IPS DF 4.7 (cell line): ENCODE measurements around the gene ZNF497.
"Not testable (repeated sequence)": the region's sequence is repeated elsewhere in the genome, so short reads cannot be mapped to it uniquely, and the experiment has no call there.

Experiments used
- DNase-seq: peaks from one replicate; pipeline ENCODE4 v3.0.0-alpha.2; 2013; ENCODE audit warnings: low spot score; ENCODE audit errors: extremely low read depth

The ZNF497 gene

DNA sequence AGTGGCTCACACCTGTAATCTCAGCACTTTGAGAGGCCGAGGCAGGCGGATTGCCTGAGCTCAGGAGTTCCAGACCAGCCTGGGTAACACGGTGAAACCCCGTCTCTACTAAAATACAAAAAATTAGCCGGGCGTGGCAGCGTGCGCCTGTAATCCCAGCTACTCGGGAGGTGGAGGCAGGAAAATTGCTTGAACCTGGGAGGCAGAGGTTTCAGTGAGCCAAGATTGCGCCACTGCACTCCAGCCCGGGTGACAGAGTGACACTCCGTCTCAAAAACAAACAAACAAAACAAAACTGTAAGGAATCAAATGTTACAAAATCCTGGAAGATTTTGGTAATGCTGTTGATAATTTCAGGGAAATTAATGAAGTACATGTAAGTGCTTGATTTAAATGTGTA, 14.5 kb downstream of the ZNF497 start:
- DNase-seq: not testable (repeated sequence)

DNA sequence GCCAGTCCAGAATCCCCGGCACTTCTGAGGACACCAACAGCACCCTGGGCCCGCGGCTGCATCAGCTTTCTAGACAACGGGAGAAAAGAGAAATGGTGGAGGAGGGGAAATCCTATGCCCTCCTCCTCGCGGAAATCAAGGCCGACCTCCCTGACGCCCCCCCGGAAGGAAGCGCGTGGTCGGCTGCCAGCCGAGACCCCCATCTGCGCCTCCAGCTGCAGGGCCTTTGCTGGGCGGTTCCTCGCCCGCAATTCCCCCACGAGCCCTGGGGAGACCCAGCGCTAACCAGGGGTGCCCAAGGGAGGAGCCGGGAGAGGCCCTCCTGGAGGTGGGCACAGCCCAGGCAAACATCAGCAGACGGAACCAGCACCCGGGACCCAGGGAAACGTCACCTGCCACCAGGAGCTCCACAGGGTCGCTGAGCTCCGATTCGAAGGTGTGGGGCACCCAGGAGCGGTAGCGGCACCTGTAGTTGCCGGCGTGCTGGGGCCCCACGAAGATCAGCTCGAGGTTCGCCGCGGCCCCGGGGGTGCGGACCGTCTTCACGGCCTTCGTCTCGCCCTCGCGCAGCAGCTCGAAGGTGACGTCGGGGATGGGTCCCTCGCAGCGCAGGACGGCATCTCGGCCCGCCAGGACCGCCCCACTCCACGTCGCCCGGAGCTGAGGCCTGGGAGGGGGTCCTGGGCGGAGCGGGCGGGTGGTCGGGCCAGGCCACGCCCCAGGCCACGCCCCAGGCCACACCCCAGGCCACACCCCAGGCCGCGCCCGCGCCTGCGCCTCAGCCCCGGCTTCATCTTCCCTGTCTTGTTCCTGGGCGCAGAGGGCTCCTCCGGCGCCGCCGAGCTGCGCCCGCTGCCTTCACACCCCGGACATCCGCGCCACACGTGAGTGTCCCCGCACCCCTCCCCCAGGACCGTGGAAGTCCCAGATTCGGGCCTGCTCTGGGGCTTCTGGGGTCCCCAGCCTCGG, 15.3 kb downstream of the ZNF497 start:
- no peak for DNase-seq

DNA sequence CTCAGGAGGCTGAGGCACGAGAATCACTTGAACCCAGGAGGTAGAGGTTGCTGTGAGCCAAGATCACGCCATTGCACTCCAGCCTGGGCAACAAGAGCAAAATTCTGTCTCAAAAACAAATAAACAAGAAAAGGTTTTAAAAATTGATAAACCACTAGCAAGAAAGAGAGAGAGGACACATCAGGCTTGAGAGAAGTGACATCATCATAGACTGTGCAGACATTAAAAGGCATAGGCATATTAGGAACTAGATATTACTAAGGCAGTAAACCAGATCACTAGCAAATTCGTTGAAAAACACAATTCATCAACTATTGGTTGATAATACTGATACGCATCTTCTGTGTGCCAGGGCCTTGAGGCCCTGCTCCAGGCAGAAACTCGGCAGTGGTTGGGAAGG, 17.0 kb downstream of the ZNF497 start:
- no peak for DNase-seq

DNA sequence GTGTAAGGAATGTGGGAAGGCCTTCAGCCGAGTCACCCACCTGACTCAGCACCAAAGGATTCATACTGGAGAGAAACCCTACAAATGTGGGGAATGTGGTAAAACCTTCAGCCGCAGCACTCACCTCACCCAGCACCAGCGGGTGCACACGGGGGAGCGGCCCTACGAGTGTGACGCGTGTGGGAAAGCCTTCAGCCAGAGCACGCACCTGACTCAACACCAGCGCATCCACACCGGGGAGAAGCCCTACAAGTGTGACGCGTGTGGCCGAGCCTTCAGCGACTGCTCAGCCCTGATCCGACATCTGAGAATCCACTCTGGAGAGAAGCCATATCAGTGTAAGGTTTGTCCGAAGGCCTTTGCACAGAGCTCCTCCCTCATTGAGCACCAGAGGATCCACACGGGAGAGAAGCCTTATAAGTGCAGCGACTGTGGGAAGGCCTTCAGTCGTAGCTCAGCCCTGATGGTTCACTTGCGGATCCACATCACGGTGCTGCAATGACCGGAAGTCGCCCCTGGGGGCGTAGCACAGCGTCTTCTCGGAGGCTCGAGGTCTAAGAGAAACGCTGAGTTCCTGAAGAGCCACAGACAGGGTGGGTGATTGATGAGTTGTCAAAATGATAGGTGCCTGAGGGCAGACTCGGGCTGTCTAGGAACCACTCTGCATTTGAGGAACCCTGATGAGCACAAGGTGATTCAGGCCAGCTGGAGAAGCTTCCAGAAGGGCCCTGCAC, 23.6 kb downstream of the ZNF497 start:
- DNase-seq: no peak

DNA sequence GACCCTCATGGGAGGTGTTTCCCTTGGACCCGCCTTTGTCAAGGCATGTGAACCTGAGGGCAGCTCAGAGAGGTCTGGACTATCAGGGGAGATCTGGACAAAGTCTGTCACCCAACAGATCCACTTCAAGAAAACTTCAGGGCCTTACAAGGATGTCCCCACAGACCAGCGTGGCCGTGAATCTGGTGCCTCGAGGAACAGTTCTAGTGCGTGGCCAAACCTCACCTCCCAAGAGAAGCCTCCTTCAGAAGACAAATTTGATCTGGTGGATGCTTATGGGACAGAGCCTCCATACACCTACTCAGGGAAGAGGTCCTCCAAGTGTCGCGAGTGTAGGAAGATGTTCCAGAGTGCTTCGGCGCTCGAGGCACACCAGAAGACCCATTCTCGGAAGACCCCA, 24.2 kb downstream of the ZNF497 start:
- no peak for DNase-seq

DNA sequence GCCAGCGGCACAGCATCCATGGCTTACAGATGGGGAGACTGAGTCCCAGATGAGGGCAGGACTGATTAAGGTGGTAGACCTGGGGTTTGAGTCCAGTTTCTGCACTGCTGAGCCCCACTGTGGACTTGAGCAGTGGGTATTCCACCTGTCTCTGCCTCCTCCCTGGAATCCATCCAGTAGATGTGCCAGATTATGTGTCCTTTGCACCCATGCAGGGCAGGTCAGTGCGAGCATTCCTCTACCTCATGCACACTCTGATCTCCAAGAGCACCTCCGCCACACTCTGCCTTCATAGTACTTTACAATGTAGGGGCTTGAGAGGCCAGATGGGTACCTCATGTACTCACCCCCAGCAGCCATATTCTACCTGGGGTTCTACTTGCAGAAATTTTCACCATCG, 25.7 kb downstream of the ZNF497 start:
- no peak for DNase-seq

DNA sequence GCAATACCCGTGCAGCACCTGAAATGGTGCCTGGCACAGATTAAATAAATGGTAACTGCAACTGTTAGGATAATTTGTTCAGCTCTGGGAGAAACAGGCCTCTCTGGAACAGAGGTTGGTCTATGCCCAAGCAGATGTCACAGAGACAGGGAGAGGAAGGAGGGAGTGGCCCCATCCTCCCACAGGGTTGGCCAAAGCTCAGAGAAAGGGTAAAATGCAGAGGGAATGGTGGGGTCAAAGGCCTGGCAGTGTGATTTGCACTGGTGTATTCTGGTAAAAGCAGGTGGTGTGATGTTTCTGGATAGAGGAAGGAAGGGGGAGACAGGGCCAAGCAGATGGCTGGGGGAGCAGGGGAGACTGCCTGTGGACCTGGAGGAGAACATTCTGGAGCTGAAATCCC, 26.3 kb downstream of the ZNF497 start:
- no peak for DNase-seq

DNA sequence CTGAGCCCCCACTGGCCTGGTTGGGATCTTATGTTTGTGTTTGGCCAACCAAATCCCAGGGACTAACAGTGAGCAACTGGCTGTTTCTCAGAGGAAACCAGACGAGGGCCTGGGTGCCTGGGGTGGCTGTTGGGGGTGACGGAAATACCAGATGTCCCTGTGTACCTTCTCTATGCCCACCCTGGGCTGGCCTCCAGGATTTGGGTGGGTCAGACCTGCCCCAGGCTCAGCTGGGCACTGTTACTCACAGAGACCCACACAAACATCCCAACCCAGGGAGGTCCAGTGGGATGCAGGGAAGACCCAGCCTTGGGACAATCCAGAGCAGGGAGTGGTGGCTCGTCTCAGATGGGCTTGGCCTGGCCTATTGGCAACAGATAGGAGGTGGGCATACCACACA, 26.9 kb downstream of the ZNF497 start:
- no peak for DNase-seq

DNA sequence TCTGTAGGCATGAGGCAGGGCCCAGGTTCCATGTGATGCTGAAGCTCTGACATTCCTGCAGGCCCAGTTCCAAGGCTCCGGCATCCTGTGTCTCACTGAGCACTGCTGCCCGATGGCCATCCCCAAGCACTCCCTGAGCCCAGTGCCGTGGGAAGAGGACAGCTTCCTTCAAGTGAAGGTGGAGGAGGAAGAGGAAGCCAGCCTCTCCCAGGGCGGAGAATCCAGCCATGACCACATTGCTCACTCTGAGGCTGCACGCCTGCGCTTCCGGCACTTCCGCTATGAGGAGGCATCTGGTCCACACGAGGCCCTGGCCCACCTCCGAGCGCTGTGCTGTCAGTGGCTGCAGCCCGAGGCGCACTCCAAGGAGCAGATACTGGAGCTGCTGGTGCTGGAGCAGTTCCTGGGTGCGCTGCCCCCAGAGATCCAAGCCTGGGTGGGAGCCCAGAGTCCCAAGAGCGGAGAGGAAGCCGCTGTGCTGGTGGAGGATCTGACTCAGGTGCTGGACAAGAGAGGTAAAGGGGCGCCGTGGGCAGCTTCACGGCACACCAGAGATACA, 27.8 kb downstream of the ZNF497 start:
- no peak for DNase-seq

DNA sequence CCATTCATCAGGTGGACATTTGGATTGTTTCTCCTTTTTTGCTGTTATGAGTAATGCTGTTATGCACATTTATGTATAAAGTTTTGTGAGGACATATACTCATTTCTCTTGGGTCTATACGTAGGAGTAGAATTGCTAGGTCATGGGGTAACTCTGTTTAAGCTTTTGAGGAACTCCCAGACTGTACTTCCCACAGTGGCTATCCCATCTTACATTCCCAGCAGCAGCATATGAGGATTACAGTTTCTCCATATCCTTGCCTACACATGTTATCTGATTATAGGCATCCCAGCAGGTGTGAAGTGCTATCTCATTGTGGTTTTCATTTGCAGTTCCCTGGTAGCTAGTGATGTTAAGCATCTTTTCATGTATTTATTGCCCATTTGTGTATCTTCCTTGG, 29.9 kb downstream of the ZNF497 start:
- no peak for DNase-seq

DNA sequence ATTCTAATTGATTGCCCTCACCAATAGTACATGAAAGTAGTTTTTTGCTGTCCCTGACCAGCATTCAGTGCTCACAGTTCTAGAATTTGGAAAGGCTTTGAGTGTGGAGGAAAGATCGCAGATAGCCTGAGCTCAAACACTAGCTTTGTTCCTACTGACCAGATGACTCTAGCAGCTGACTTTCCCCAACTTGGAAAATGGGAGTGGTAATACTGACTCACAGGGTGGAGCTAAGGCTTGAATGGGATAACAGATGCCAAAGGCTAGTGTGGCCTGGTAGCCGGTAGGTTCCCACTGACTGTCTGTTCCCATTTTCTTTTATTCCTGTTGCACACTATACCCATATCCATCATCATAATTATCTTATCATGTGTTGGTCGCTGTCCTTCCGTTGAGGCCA, 32.1 kb downstream of the ZNF497 start:
- no peak for DNase-seq

DNA sequence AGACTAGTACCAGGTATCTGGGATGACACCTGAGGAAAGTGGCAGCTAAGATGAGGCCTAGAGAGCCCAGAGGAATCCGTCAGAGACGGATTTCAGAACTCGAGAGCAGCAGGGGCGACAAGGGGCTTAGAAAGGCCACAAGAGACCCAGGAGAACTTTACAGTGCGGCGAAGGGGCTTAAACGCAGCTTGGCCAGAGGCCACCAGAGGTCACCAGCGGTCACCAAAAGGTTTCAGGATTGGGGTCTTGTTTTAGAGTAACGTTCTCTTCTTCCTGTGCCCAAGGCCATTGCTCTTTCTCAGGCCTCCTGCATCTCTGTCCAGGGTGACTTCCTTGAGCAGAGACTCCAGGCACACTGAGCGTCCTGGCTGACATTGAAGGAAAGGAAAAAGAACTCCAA, 33.6 kb downstream of the ZNF497 start:
- no peak for DNase-seq

DNA sequence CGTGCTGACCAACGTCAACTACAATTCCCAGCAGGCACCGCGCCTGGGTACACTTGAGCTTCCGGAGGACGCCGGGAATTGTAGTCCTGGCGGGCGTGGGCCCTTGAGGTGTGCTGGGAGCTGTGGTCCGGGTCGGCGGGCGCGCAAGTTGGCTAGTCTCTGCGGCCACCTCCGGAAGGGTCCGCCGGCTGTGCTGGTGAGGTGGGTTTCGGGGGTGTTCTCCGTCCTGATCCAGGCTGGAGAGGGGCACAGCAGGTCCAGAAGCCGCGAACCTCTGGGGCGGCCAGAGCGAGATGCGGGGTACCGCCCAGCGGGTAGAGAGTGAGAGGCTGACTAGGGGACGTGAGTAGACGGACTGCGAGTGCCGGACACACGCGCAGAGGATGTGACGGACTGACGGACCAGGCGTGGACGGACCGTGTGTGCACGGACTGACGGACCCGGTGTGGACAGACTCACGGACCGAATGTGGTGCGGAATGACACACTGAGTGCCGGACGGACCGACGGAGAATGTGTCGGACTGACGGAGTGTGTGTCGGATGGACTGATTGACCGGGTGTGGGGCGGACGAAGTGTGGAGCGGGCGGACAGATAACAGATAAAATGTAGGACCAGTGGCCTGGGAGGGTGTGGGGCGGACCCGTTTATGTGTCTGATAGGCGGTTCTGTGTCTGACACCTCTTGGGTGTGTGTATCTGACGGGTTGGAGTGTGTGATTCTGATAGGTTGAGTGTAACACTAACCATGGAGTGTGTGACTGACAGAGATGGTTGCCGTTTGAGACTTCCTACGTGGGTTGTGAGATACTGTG, 35.4 kb downstream of the ZNF497 start, which contains the start of gene ZSCAN22:
ZSCAN22 (plus strand) TSS at position 81 of the 813 bp plus-strand sequence. CDS start 7,809 bp downstream, outside the sequence.
- DNase-seq: no peak

DNA sequence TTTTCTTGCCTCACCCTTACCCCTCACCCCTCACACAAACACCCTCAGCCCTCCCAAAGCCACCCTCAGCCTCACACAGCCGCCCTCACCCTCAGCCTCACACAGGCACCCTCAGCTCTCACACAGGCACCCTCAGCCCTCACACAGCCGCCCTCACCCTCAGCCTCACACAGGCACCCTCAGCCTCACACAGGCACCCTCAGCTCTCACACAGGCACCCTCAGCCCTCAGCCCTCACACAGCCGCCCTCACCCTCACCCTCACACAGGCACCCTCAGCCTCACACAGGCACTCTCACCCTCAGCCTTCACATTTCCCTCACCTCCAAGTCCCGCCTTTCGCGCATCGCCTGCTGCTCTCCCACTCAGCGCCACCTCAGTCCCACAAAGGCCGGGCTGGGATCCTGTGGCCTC, 36.0 kb downstream of the ZNF497 start:
- no peak for DNase-seq

DNA sequence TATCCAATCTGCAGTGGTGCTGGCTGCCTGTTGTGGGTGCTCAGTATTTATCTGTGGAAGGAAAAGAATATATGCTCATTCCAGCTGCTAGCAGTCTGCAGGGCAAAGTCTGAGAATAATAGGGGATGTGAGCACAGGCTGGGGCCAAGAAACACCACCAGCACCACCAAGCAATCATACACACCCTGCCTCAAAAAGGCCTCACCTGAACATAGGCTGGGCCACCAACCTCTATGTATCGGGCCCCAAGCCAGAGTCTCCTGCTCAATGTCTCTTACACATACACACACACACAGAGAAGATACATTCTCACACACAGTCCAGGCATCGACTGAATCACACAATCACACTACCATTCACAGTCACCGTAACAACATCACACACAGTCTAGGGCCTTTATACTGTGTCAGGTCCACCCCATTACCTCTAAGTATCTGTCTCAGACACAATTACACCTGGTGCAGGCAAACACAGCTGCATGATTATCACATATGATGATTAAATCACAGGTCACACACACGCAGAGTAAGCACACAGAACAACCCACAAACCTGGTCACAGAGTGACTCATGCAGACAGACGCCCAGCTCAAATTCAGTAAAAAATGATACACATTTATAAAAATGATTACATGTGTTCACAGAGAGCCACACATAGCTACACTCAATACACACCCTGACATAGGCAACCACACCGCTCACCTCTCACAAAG, 37.1 kb downstream of the ZNF497 start:
- no peak for DNase-seq

DNA sequence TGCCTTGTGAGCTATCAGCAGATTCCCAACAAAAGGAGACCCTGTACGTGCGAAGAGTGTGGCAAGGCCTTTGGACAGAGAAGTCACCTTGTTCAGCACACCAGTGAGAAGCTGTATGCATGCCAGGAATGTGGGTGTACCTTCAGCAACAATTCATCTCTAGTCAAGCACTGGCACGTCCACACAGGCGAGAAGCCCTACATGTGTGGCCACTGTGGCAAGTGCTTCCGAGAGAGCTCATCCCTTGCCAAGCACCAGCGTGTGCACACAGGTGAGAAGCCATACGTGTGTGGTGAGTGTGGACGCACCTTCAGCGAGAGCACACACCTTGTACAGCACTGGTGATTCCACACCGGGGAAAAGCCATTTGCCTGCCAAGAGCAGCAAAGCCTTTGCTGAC, 43.3 kb downstream of the ZNF497 start:
- DNase-seq: no peak

DNA sequence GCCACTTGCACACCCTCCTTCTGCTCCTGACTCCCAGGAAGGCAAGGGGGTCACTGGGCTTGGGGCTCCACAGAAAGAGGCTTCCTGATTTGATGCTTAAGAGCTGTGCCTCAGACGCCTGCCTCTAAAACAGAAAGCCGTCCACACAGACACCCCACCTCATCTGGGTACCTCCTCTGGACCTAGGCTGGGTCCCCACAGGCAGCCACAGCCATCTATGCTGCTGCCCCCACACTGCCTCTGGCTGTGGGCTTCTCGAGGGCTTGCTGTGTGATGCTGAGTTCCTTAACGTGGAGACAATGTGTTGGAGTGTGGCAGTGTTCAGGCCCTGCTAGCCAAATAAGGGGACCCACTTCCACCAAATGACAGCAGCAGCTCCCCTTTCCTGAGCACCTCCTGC, 44.3 kb downstream of the ZNF497 start:
- DNase-seq: no peak

DNA sequence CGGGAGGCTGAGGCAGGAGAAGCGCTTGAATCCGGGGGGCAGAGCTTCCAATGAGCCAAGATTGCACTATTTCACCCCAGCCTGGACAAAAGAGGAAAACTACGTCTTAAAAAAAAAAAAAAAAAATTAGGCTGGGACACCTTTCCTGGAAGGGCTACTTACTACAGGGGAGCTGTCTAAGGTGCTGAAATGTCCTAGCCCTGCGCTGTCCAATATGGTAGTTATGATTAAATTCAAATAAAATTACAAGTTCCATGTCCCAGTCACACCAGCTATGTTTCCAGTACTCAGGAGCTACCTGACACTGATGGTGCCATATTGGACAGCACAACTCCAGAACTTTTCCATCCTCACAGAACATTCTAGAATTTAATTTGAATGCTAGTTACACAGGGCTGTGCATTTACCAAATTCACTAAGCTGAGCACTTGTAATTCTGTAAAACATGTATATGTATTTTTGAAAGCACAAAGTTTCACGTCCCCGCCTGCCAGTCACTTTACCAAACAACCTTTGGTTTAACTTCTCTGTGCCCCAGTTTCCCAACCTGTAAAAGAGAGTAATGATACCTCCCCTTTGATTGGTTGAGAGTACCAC, 45.0 kb downstream of the ZNF497 start:
- DNase-seq: no peak

DNA sequence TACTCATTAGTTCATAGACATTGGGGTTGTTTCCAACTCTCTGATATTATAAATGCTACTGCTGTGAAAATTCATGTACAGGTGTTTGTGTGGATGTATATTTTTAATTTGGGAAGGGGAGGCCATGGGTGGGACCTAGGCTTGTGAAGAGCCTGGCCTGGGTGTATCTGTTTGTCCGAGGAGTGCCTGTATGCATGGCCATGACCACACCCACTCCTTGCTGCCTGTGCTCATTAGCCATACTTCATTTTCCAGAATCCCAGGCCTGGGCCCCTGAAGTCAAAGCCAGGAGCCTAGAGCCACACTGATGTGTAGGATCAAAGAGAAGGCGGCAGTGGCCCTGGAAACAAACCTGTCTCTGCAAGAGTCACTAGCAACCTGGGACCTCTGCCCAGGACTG, 47.0 kb downstream of the ZNF497 start:
- DNase-seq: no peak

DNA sequence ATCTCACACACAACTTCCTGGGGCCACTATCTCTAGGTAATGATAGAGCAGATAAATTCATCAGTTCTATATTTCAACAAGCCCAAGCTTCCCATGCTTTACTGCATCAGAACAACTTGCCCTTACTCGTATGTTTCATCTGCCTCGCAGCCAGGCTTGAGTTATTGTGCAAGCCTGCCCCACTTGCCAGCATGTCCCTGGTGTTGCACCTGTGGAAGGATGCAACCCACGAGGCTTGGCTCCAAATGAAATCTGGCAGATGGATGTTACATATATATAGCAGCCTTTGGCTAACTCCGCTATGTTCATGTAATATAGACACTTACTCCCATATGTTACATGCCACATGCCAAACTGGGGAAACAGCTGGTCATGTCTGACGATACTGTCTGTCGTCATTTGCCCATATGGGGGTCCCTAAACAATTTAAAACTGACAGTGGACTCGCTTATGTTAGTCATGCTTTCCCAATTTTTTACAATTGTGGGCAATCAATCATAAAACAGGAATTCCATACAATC, 51.1 kb downstream of the ZNF497 start:
- no peak for DNase-seq
